Thoracic aorta (tissue), 2 donors: ENCODE results near the gene SERPINB2. TPM values are rescaled to one million over a fixed set of nuclear protein-coding genes. Genes with fewer than 3 reads are reported as not detected.

Source experiments
- ATAC-seq: fragments of 150-250 bp; one replicate; pipeline ENCODE4 v1.8.0; 2017; ENCODE audit warnings: low read depth; ENCODE audit not compliant: insufficient number of reproducible peaks, low FRiP score
- DNase-seq: peaks from one replicate; pipeline ENCODE4 v3.0.0-alpha.2; 2020; ENCODE audit warnings: low spot score
- H3K27ac ChIP-seq, 2 donors: fragments of 200-600 bp; sonication (generic); 1 replicate in 1 of 2; 2 replicates in 1 of 2; pipeline ENCODE4 v1.5.1; 2016; ENCODE audit warnings: mild to moderate bottlenecking in 2 of 2, moderate library complexity in 2 of 2
- H3K27me3 ChIP-seq: fragments of 200-600 bp; sonication (generic); replicated peaks from 2 replicates; pipeline ENCODE4 v1.6.0; 2016; ENCODE audit warnings: mild to moderate bottlenecking; ENCODE audit not compliant: insufficient read depth
- H3K36me3 ChIP-seq: fragments of 200-600 bp; sonication (generic); one replicate; pipeline ENCODE4 v1.5.1; 2016
- H3K4me1 ChIP-seq, 2 donors: fragments of 200-600 bp; sonication (generic); 1 replicate in 1 of 2; 2 replicates in 1 of 2; pipeline versions ENCODE4 v1.5.1 to v1.6.0; 2016; ENCODE audit warnings: low read depth in 2 of 2, mild to moderate bottlenecking in 1 of 2; ENCODE audit not compliant: control insufficient read depth in 1 of 2
- H3K4me3 ChIP-seq: fragments of 200-600 bp; sonication (generic); 2 replicates; pipeline ENCODE4 v1.5.1; 2016; ENCODE audit warnings: mild to moderate bottlenecking
- H3K9me3 ChIP-seq: fragments of 200-600 bp; sonication (generic); 2 replicates; pipeline ENCODE4 v1.5.1; 2016
- total RNA-seq, 2 donors: library from RNA; depleted of rRNA; stranded (reverse); fragments of >200 nt; gene quantifications; one replicate each; pipeline versions ENCODE4 v1.1.0 to v1.2.3, GENCODE V29; 2016
- TF ChIP-seq, protein P1 (sequence below): fragments of 200-600 bp; sonication (generic); IDR thresholded peaks from one replicate; pipeline ENCODE4 v1.5.1; 2019; ENCODE audit warnings: antibody characterized with exemption

Gene SERPINB2
- total RNA-seq, 2 donors from 2014 or later, result 9.3 TPM; not detected in 1

DNA sequence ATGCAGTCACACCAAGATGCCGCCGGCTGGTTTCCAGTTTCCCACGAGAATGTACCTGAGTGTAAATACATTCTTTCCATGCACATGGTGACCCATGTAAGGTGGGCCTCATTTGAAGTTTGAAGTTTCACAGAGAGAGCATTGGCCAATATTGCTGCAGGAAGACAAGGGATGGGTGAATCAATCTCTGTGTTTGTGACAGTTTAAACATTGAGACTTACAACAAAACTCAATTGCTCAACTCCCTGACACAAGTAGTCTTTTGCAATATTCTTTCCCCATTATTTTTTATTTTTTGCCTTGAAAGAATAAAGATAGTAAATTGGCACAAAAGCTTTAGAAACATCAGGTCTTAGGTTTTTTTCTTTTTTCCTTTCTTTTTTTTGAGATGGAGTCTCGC is 5.1 kb downstream of the SERPINB2 start:
- DNase-seq (no peak), ATAC-seq (no peak)
- H3K27ac ChIP-seq, result no peak overlapping the region
- H3K27me3 ChIP-seq, result no peaks in the 10 kb centered on the region
- no peaks in the 10 kb centered on the region for H3K36me3 ChIP-seq
- H3K4me3 ChIP-seq, result no peak overlapping the region
- TF ChIP-seq, protein P1, sequence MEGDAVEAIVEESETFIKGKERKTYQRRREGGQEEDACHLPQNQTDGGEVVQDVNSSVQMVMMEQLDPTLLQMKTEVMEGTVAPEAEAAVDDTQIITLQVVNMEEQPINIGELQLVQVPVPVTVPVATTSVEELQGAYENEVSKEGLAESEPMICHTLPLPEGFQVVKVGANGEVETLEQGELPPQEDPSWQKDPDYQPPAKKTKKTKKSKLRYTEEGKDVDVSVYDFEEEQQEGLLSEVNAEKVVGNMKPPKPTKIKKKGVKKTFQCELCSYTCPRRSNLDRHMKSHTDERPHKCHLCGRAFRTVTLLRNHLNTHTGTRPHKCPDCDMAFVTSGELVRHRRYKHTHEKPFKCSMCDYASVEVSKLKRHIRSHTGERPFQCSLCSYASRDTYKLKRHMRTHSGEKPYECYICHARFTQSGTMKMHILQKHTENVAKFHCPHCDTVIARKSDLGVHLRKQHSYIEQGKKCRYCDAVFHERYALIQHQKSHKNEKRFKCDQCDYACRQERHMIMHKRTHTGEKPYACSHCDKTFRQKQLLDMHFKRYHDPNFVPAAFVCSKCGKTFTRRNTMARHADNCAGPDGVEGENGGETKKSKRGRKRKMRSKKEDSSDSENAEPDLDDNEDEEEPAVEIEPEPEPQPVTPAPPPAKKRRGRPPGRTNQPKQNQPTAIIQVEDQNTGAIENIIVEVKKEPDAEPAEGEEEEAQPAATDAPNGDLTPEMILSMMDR, result no peak
- no peaks in the 10 kb centered on the region for H3K9me3 ChIP-seq
- no peaks in the 10 kb centered on the region for H3K4me1 ChIP-seq

DNA sequence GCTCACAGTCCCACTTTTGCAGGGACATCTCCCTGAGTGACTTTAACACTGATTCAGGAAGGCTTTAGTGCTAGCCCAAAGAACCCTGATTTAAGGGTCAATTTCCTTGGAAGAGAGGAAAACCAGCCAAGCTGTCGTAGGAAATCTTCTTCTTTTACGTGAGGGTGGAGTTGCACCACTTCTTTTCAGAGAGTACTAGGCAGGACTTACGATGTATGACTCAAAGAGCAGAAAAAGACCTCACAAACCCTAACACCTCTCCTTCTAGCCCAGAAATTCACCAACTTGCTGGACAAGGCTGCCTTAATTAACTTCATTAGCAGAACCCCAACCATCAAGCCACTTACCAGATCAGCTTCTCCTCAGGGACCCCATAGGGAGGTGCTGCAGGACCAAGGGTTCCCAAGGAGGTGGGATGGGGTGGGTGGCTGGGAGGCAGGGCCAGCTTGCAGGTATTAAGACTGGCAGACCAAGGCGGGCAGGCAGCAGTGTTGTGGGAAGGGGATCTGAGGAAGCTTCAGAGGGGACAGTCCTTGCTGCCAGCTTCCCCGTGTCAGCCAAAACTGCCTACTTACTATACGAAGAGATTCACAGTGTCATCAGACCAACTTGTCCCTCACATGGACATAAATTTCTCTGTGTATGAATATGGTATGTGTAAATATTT is 6.7 kb downstream of the SERPINB2 start:
- no peak for DNase-seq
- Histone ChIP-seq H3K27ac (no peak overlapping the region), H3K4me1 (no peaks in the 10 kb centered on the region), H3K4me3 (no peak overlapping the region), H3K27me3 (no peaks in the 10 kb centered on the region), H3K36me3 (no peaks in the 10 kb centered on the region), H3K9me3 (no peaks in the 10 kb centered on the region)
- no peak for ATAC-seq
- TF ChIP-seq, protein P1, result no peak

DNA sequence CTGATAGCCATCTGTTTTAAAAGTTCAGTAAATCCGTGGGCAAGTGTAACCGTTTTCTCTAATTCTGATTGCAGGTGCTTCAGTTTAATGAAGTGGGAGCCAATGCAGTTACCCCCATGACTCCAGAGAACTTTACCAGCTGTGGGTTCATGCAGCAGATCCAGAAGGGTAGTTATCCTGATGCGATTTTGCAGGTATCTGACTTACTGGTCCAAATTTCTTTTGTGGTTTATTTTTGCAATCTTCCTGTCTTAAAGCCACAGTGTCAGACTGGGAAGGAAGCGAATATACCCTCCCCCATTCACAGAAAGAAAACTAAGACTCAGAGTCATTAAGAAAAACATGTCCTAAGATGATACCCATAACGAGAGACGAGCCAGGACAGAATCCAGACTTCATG is 7.7 kb downstream of the SERPINB2 start:
- Histone ChIP-seq H3K4me3 (no peak overlapping the region), H3K4me1 (no peaks in the 10 kb centered on the region), H3K36me3 (no peaks in the 10 kb centered on the region), H3K27me3 (no peaks in the 10 kb centered on the region), H3K9me3 (no peaks in the 10 kb centered on the region), H3K27ac (no peak overlapping the region)
- DNase-seq, result no peak
- ATAC-seq, result no peak
- TF ChIP-seq, protein P1, result no peak

DNA sequence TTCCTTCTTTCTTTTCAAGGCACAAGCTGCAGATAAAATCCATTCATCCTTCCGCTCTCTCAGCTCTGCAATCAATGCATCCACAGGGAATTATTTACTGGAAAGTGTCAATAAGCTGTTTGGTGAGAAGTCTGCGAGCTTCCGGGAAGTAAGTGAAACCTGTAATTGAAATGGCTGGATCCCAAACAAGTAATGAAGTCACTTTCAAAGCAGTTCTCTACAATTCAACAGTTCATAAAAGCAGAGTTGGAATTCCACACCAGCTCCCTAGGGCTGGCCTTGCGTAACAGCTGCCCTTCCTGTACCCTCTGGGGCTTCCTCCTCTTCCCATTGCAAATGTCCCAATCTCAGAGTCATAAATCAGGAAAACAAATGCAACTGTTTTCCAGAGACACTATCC is 9.6 kb downstream of the SERPINB2 start:
- no peaks in the 10 kb centered on the region for H3K36me3 ChIP-seq
- TF ChIP-seq, protein P1, result no peak
- ATAC-seq (no peak), DNase-seq (no peak)
- no peaks in the 10 kb centered on the region for H3K4me1 ChIP-seq
- no peaks in the 10 kb centered on the region for H3K27me3 ChIP-seq
- no peaks in the 10 kb centered on the region for H3K9me3 ChIP-seq
- no peak overlapping the region for H3K27ac ChIP-seq
- no peak overlapping the region for H3K4me3 ChIP-seq

DNA sequence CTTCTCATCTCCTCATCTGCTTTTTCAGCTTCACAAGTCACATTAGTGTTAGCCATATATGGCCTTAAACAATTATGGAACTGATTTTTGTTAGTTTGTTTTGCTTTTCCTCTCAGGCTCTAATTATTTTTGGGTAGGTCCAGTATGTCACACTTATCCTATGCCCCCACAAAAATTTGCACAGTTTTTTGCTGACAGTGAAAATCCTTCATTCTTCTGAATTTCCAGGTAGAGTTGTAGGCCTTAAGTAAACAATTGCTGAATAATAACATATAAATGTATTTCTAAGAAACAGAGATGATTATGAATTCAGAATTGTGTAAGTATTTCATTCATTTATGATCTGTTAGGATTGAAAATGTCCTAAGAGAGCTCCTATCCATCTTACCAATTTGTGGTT is 11.7 kb downstream of the SERPINB2 start:
- TF ChIP-seq, protein P1, result no peak

More for the DNA sequence above, 11.7 kb downstream of the SERPINB2 start:
- Histone ChIP-seq H3K27ac (no peak overlapping the region), H3K4me3 (no peak overlapping the region), H3K36me3 (no peaks in the 10 kb centered on the region), H3K9me3 (no peaks in the 10 kb centered on the region), H3K4me1 (no peaks in the 10 kb centered on the region), H3K27me3 (no peaks in the 10 kb centered on the region)
- no peak for ATAC-seq
- no peak for DNase-seq
